ENCODE measurements around the gene DHX9.

Gene DHX9

GRCh38 chr1:182917378-182917777 lies 78.2 kb downstream of the DHX9 start:
- H3K4me3 ChIP-seq (ENCODE audit: low read depth, low read length): no peak overlapping the region
- TF ChIP-seq, protein P1, sequence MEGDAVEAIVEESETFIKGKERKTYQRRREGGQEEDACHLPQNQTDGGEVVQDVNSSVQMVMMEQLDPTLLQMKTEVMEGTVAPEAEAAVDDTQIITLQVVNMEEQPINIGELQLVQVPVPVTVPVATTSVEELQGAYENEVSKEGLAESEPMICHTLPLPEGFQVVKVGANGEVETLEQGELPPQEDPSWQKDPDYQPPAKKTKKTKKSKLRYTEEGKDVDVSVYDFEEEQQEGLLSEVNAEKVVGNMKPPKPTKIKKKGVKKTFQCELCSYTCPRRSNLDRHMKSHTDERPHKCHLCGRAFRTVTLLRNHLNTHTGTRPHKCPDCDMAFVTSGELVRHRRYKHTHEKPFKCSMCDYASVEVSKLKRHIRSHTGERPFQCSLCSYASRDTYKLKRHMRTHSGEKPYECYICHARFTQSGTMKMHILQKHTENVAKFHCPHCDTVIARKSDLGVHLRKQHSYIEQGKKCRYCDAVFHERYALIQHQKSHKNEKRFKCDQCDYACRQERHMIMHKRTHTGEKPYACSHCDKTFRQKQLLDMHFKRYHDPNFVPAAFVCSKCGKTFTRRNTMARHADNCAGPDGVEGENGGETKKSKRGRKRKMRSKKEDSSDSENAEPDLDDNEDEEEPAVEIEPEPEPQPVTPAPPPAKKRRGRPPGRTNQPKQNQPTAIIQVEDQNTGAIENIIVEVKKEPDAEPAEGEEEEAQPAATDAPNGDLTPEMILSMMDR (IDR thresholded peaks at IDR 0.05; ENCODE audit: low read depth, low read length): no peak
- no peak for DNase-seq (ENCODE audit: low read depth, low spot score)
- in situ Hi-C loops (cut with HindIII; ENCODE audit: low sequenced_read_pairs): no loop called here

GRCh38 chr1:182925661-182926060 lies 86.5 kb downstream of the DHX9 start:
- in situ Hi-C loops (cut with HindIII; ENCODE audit: low sequenced_read_pairs): no loop called here
- DNase-seq (ENCODE audit: low read depth, low spot score): no peak
- TF ChIP-seq, protein P1 (IDR thresholded peaks at IDR 0.05; ENCODE audit: low read depth, low read length): no peak
- H3K4me3 ChIP-seq (ENCODE audit: low read depth, low read length): no peak overlapping the region

- DNase-seq (ENCODE audit: low read depth, low spot score): no peak
- TF ChIP-seq, protein P1 (IDR thresholded peaks at IDR 0.05; ENCODE audit: low read depth, low read length): no peak
- no peak overlapping the region for H3K4me3 ChIP-seq (ENCODE audit: low read depth, low read length)
- in situ Hi-C loops (cut with HindIII; ENCODE audit: low sequenced_read_pairs): no loop called here
Observed at GRCh38 chr1:182927693-182928433, 88.7 kb downstream of the DHX9 start.

GRCh38 chr1:182930985-182931384 lies 91.8 kb downstream of the DHX9 start:
- in situ Hi-C loops (cut with HindIII; ENCODE audit: low sequenced_read_pairs): no loop called here
- no peak overlapping the region for H3K4me3 ChIP-seq (ENCODE audit: low read depth, low read length)
- TF ChIP-seq, protein P1 (IDR thresholded peaks at IDR 0.05; ENCODE audit: low read depth, low read length): no peak
- DNase-seq (ENCODE audit: low read depth, low spot score): no peak

DNA sequence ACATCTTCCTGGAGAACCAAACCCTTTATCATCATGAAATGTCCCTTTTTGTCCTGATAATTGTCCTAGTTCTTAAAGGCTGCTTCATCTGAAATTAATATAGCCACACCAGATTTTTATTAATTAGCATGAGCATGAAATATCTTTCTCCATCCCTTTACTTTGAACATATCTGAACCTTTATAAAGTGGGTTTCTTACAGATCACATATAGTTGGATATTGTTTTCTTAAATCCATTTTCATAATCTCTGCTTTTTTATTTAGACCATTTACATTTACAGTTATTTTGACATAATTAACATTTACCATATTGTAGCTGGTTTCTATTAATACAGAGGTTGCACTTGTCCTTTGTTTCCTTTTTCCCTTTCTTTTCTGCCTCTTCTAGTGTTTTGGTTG lies 96.6 kb downstream of the DHX9 start:
- no peak overlapping the region for H3K4me3 ChIP-seq (ENCODE audit: low read depth, low read length)
- DNase-seq (ENCODE audit: low read depth, low spot score): no peak
- TF ChIP-seq, protein P1 (IDR thresholded peaks at IDR 0.05; ENCODE audit: low read depth, low read length): no peak
- in situ Hi-C loops (cut with HindIII; ENCODE audit: low sequenced_read_pairs): no loop called here

All from astrocyte of the spinal cord (primary cell).